OCI-LY7 (cell line): ENCODE results near the gene SF3A1. TPM values are rescaled to one million over a fixed set of nuclear protein-coding genes. Genes with fewer than 3 reads are reported as not detected.

ENCODE experiments used
- BruUV-seq: library from RNA; stranded (reverse); fragments of 400-500 nt; replicated peaks from 2 replicates; lab custom pipeline; 2021; lab: Mats Ljungman, UMichigan
- CTCF ChIA-PET: fragments of 300-600 bp; sonication (Branson Sonifier 250); formaldehyde crosslinking; loops from one replicate; lab custom pipeline; 2022; ENCODE audit warnings: antibody characterized with exemption; ENCODE audit not compliant: unreplicated experiment; lab: Charles Lee
- POLR2A ChIA-PET: fragments of 300-600 bp; sonication (Branson Sonifier 250); formaldehyde crosslinking; loops from one replicate; lab custom pipeline; 2022; ENCODE audit warnings: antibody characterized with exemption; lab: Charles Lee
- DNase-seq: peaks from one replicate; pipeline ENCODE4 v3.0.0-alpha.2; 2015; ENCODE audit warnings: low spot score
- H2AFZ ChIP-seq: fragments of 200-600 bp; sonication (generic), shearing (Covaris generic); 2 replicates; pipeline ENCODE4 v1.6.1; 2014; ENCODE audit warnings: mild to moderate bottlenecking, antibody characterized with exemption, low read length, moderate library complexity
- H3K27ac ChIP-seq: fragments of 200-600 bp; sonication (generic); 2 replicates; pipeline ENCODE4 v1.5.1; 2014; ENCODE audit warnings: mixed run types, low read depth, mild to moderate bottlenecking, moderate library complexity, low read length, inconsistent platforms; ENCODE audit not compliant: poor library complexity, severe bottlenecking
- H3K36me3 ChIP-seq: fragments of 200-600 bp; sonication (generic); 2 replicates; pipeline ENCODE4 v1.6.1; 2014; ENCODE audit warnings: mild to moderate bottlenecking, antibody characterized with exemption, low read length, moderate library complexity, mixed read lengths; ENCODE audit not compliant: insufficient read depth
- H3K4me1 ChIP-seq: fragments of 200-600 bp; sonication (generic); 2 replicates; pipeline ENCODE4 v1.5.1; 2014; ENCODE audit warnings: mild to moderate bottlenecking, low read length; ENCODE audit not compliant: insufficient read depth, poor library complexity, severe bottlenecking
- H3K4me2 ChIP-seq: fragments of 200-600 bp; sonication (generic); 2 replicates; pipeline ENCODE4 v1.6.1; 2014; ENCODE audit warnings: mild to moderate bottlenecking, low read length
- H3K4me3 ChIP-seq: fragments of 200-600 bp; sonication (generic); 2 replicates; pipeline ENCODE4 v1.5.1; 2014; ENCODE audit warnings: mild to moderate bottlenecking, low read depth, low read length; ENCODE audit not compliant: poor library complexity, severe bottlenecking
- H3K79me2 ChIP-seq: fragments of 200-600 bp; sonication (generic); 2 replicates; pipeline ENCODE4 v1.6.1; 2016; ENCODE audit warnings: low read depth, mild to moderate bottlenecking, low read length, moderate library complexity, mixed read lengths; ENCODE audit not compliant: insufficient read depth
- H3K9me2 ChIP-seq: fragments of 200-600 bp; sonication (generic); 2 replicates; pipeline ENCODE4 v1.6.1; 2016; ENCODE audit warnings: mild to moderate bottlenecking, low read length, mixed read lengths; ENCODE audit not compliant: insufficient read depth
- H3K9me3 ChIP-seq: fragments of 200-600 bp; sonication (generic); 2 replicates; pipeline ENCODE4 v1.6.1; 2014; ENCODE audit warnings: mild to moderate bottlenecking, mixed run types, low read length, mixed read lengths
- H4K20me1 ChIP-seq: fragments of 200-600 bp; sonication (generic); 2 replicates; pipeline ENCODE4 v1.6.1; 2014; ENCODE audit warnings: mild to moderate bottlenecking, antibody characterized with exemption, low read length, moderate library complexity, mixed read lengths; ENCODE audit not compliant: insufficient read depth
- CTCF ChIP-seq: fragments of 200-600 bp; sonication (generic); conservative IDR thresholded peaks from 2 replicates; pipeline ENCODE4 v1.5.1; 2014; ENCODE audit warnings: mild to moderate bottlenecking, antibody characterized with exemption, low read length, moderate library complexity, mixed read lengths
- EZH2phosphoT487 ChIP-seq: fragments of 200-600 bp; sonication (generic); IDR thresholded peaks from 2 replicates; pipeline ENCODE4 v1.6.1; 2018; ENCODE audit warnings: low read depth, borderline replicate concordance, mild to moderate bottlenecking, mixed run types, antibody characterized with exemption, low read length, moderate library complexity, mixed read lengths
- intact Hi-C: fragments of 100-400 bp; cut with micrococcal nuclease; formaldehyde crosslinking; loops from one replicate; pipeline ENCODE4 v1.10.0; 2022; ENCODE audit not compliant: unreplicated experiment
- total RNA-seq, 2 experiments: library from RNA; depleted of rRNA in 1 of 2; stranded (reverse); fragments of >200 nt in 1 of 2; shearing (Covaris generic) in 1 of 2; gene quantifications; 2 replicates each; pipeline ENCODE4 v1.2.3, GENCODE V29; 2014 to 2022

Gene SF3A1
- total RNA-seq, 2 experiments from 2014 or later: 71.8 to 200 TPM

DNA sequence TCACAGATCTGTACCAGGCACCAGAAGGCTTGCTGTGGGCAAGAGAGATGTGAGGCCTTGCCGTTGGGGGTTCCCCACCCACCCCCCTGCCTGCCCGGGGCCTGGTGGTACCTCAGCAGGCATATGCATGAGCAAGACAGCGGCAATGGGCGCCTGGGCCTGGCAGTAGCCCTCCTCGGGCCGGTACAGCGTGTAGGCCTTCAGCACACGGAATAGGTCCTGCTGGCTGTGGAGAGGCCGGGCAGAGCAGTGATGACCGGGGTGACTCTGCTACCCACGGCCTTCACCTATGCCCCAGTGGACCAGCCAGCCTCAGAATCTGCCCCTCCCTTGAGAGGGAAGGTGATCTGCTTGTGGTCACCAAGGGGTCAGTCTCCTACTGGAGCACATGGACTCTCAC lies 61.9 kb downstream of the SF3A1 start:
- ChIA-PET CTCF (no interaction called here), POLR2A (no interaction called here)
- H3K9me2 ChIP-seq: no peaks in the 10 kb centered on the region
- no peak for DNase-seq
- no TSS peak for BruUV-seq
- peaks cover 28% of the 10 kb centered on the region for H3K4me1 ChIP-seq
- no peak overlapping the region for H2AFZ ChIP-seq
- no peaks in the 10 kb centered on the region for H3K79me2 ChIP-seq
- peaks cover 16% of the 10 kb centered on the region; the same call in 1 of the 2 replicates for H3K36me3 ChIP-seq
- no peak for TF ChIP-seq EZH2phosphoT487
- no peak for TF ChIP-seq CTCF
- H4K20me1 ChIP-seq: no peaks in the 10 kb centered on the region
- no peaks in the 10 kb centered on the region for H3K9me3 ChIP-seq
- no peak overlapping the region for H3K4me3 ChIP-seq
- intact Hi-C loops: no loop called here
- no peak overlapping the region for H3K4me2 ChIP-seq
- H3K27ac ChIP-seq: no peak overlapping the region

DNA sequence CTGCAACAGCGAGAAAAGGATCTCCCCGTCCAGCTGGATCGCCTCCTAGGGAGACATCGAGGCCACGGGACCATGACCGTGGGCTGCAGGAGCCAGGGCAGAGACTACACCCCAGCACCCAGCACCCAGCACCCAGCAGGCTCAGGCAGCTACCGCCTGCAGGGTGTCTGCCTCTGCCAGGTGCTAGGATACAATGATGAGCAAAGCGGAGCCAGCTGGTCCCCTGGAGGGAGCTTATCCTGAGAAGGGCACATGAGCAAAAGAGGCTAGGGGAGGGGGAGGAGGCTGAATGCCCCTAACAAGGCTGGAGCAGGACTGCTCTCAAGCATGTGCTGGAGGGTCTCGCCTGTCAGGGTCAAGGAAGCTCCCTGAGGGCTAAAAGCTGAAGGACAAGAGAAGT lies 62.6 kb downstream of the SF3A1 start:
- BruUV-seq: no TSS peak
- TF ChIP-seq EZH2phosphoT487 (no peak), CTCF (no peak)
- DNase-seq: no peak
- no peak overlapping the region for H3K4me3 ChIP-seq
- no peak overlapping the region for H3K27ac ChIP-seq
- intact Hi-C loops: no loop called here
- no peaks in the 10 kb centered on the region for H3K79me2 ChIP-seq
- no peaks in the 10 kb centered on the region for H4K20me1 ChIP-seq
- peaks cover 16% of the 10 kb centered on the region; the same call in 1 of the 2 replicates for H3K36me3 ChIP-seq
- no peaks in the 10 kb centered on the region for H3K9me3 ChIP-seq
- H3K9me2 ChIP-seq: no peaks in the 10 kb centered on the region
- H3K4me2 ChIP-seq: no peak overlapping the region
- CTCF ChIA-PET: no interaction called here
- H2AFZ ChIP-seq: no peak overlapping the region
- peaks cover 30% of the 10 kb centered on the region for H3K4me1 ChIP-seq
- POLR2A ChIA-PET: no interaction called here

DNA sequence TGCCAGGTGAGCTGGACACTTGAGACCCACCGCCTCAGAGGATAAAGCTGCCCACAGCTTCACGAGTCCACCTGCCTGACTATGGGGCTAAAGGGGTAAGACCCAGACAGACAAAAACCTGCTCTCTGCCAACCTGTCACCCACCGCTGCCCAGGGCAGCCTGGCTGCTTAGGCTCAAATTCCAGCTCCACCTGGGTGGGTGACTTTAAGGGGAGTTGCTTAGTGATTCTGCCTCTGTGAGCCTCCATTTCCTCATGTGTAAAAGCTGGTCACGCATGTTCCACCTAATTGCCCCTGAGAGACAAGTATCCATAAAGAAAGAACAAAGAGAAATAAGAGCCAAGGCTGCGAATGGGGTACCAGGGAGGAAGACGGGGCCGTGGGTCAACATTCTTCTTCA lies 63.7 kb downstream of the SF3A1 start:
- Histone ChIP-seq H3K4me2 (no peak overlapping the region), H2AFZ (no peak overlapping the region), H3K27ac (no peak overlapping the region), H3K36me3 (peaks cover 16% of the 10 kb centered on the region; the same call in 1 of the 2 replicates), H3K79me2 (no peaks in the 10 kb centered on the region), H4K20me1 (no peaks in the 10 kb centered on the region), H3K4me1 (peaks cover 40% of the 10 kb centered on the region), H3K9me3 (no peaks in the 10 kb centered on the region), H3K9me2 (no peaks in the 10 kb centered on the region), H3K4me3 (no peak overlapping the region)
- POLR2A ChIA-PET: no interaction called here
- no TSS peak for BruUV-seq
- DNase-seq: no peak
- intact Hi-C loops: no loop called here
- TF ChIP-seq EZH2phosphoT487: no peak
- CTCF ChIA-PET: no interaction called here
